GM23248 (cell line): ENCODE measurements around the gene PIGN. TPM values are rescaled to one million over a fixed set of nuclear protein-coding genes. Genes with fewer than 3 reads are reported as not detected.

Experiments used
- DNase-seq: peaks from one replicate; pipeline ENCODE4 v3.0.0-alpha.2; 2015
- H2AFZ ChIP-seq: fragments of 200-600 bp; sonication (generic); 2 replicates; pipeline ENCODE4 v1.6.1; 2016; ENCODE audit warnings: antibody characterized with exemption
- H3F3A ChIP-seq: fragments of 200-600 bp; sonication (generic); 2 replicates; pipeline ENCODE4 v1.6.1; 2016; ENCODE audit warnings: mild to moderate bottlenecking, antibody characterized with exemption, mixed run types; ENCODE audit not compliant: insufficient read depth
- H3K27ac ChIP-seq: fragments of 200-600 bp; sonication (generic); 2 replicates; pipeline ENCODE4 v1.5.1; 2016; ENCODE audit warnings: mild to moderate bottlenecking
- H3K27me3 ChIP-seq: fragments of 200-600 bp; sonication (generic); replicated peaks from 2 replicates; pipeline ENCODE4 v1.6.1; 2016; ENCODE audit warnings: mild to moderate bottlenecking; ENCODE audit not compliant: insufficient read depth
- H3K36me3 ChIP-seq: fragments of 200-600 bp; sonication (generic); 2 replicates; pipeline ENCODE4 v1.6.1; 2016; ENCODE audit warnings: low read depth, mild to moderate bottlenecking
- H3K4me1 ChIP-seq: fragments of 200-600 bp; sonication (generic); 2 replicates; pipeline ENCODE4 v1.6.1; 2016; ENCODE audit warnings: mild to moderate bottlenecking; ENCODE audit not compliant: insufficient read depth
- H3K4me2 ChIP-seq: fragments of 200-600 bp; sonication (generic); one replicate; pipeline ENCODE4 v1.6.1; 2016; ENCODE audit warnings: mild to moderate bottlenecking; ENCODE audit not compliant: unreplicated experiment
- H3K4me3 ChIP-seq: fragments of 200-600 bp; sonication (generic); 2 replicates; pipeline ENCODE4 v1.5.1; 2016; ENCODE audit warnings: mild to moderate bottlenecking
- H3K79me2 ChIP-seq: fragments of 200-600 bp; sonication (generic); 2 replicates; pipeline ENCODE4 v1.6.1; 2016; ENCODE audit warnings: mild to moderate bottlenecking; ENCODE audit not compliant: insufficient read depth
- H3K9ac ChIP-seq: fragments of 200-600 bp; sonication (generic); 2 replicates; pipeline ENCODE4 v1.6.1; 2016; ENCODE audit warnings: mild to moderate bottlenecking
- H3K9me2 ChIP-seq: fragments of 200-600 bp; sonication (generic); 2 replicates; pipeline ENCODE4 v1.6.1; 2016; ENCODE audit warnings: mixed run types, mild to moderate bottlenecking, moderate library complexity; ENCODE audit not compliant: insufficient read depth
- H3K9me3 ChIP-seq: fragments of 200-600 bp; sonication (generic); one replicate; pipeline ENCODE4 v1.6.1; 2017; ENCODE audit warnings: low read depth
- H4K20me1 ChIP-seq: fragments of 200-600 bp; sonication (generic); 2 replicates; pipeline ENCODE4 v1.6.0; 2016; ENCODE audit not compliant: insufficient read depth
- EZH2 ChIP-seq: fragments of 200-600 bp; sonication (generic); IDR thresholded peaks from 2 replicates; pipeline ENCODE4 v1.6.1; 2018; ENCODE audit warnings: antibody characterized with exemption, mild to moderate bottlenecking; ENCODE audit not compliant: insufficient read depth, poor library complexity, severe bottlenecking
- EZH2phosphoT487 ChIP-seq: fragments of 200-600 bp; sonication (generic); IDR thresholded peaks from 2 replicates; pipeline ENCODE4 v1.6.1; 2018; ENCODE audit warnings: antibody characterized with exemption, moderate library complexity, mild to moderate bottlenecking, low read depth; ENCODE audit not compliant: insufficient read depth
- WGBS, 2 experiments: methylation state at CpG; one replicate each; pipeline ENCODE4 v1.1.6; 2015 to 2017; ENCODE audit warnings: low lambda C conversion rate in 2 of 2, low coverage in 1 of 2; ENCODE audit errors: missing lambda C conversion rate in 2 of 2; 5-methylcytosine and 5-hydroxymethylcytosine counted together
- in situ Hi-C: fragments of 300-500 bp; cut with MboI; formaldehyde crosslinking; loops from 2 replicates; pipeline ENCODE4 v1.15.0; 2020
- polyA plus RNA-seq: library from polyadenylated mRNA; unstranded; fragments of >200 nt; fragmentation: Nextera tagmentation; extraction: Ambion mirVana; gene quantifications from 2 replicates; pipeline ENCODE4 v1.2.1, GENCODE V29; 2016
- total RNA-seq: library from RNA; depleted of rRNA; stranded (reverse); fragments of >200 nt; shearing (Covaris generic); gene quantifications from 2 replicates; pipeline ENCODE4 v1.2.3, GENCODE V29; 2014

The PIGN gene
- total and polyA plus RNA-seq, 2 experiments from 2014 or later: 16.0 to 27.2 TPM

DNA sequence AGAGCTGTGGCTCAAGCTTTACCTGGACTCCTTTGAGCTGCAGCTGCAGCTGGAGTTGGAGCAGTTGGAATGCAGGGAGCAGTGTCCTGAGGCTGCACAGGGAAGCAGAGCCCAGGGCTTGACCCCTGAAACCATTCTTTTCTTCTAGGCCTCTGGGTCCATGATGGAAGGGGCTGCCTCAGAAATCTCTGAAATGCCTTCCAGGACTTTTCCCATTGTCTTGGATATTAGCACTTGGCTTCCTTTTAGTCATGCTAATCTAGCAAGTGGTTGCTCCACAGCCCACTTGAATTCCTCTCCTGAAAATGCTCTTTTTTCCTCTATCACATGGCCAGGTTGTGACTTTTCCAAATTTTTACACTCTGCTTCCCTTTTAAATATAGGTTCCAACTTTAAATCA lies 185.5 kb downstream of the PIGN start:
- Histone ChIP-seq H3K4me3 (no peak overlapping the region), H3K9me3 (no peaks in the 10 kb centered on the region), H3K9me2 (no peaks in the 10 kb centered on the region), H3F3A (peaks cover 24% of the 10 kb centered on the region), H3K27me3 (no peaks in the 10 kb centered on the region), H4K20me1 (no peaks in the 10 kb centered on the region), H3K79me2 (no peaks in the 10 kb centered on the region), H2AFZ (no peak overlapping the region), H3K36me3 (no peaks in the 10 kb centered on the region), H3K27ac (no peak overlapping the region), H3K4me2 (no peak overlapping the region), H3K9ac (no peak overlapping the region), H3K4me1 (peaks cover 20% of the 10 kb centered on the region)
- DNase-seq: no peak
- in situ Hi-C loops: loop anchor here (10.0 kb wide), 1 partner anchor 57 kb away; no protein-coding TSS in a partner anchor
- TF ChIP-seq EZH2 (no peak), EZH2phosphoT487 (no peak)

DNA sequence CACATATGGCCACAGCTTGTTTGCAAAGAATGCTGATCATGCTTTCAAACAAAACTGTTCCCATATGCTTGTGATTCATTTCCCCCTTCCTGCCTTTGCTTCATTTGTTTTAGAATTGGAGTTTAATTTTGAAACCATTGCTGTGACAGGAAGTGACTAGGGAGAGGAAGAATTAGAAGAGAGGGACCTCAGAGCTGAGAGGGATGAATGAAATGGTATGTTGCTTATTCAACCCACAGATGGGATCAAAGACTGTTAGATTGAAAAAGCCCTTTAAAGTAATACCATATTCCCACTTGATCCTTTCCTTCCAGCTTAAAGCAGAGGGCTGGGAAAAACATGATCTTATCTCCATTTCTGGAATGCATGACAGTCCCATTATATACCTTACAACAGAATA lies 187.9 kb downstream of the PIGN start:
- H3K36me3 ChIP-seq: no peaks in the 10 kb centered on the region
- no peaks in the 10 kb centered on the region for H3K9me3 ChIP-seq
- H3K4me1 ChIP-seq: peaks cover 33% of the 10 kb centered on the region
- DNase-seq: peak; percentile 86
- no peaks in the 10 kb centered on the region for H3K79me2 ChIP-seq
- peaks cover 35% of the 10 kb centered on the region for H3F3A ChIP-seq
- H3K9ac ChIP-seq: no peak overlapping the region
- H3K9me2 ChIP-seq: no peaks in the 10 kb centered on the region
- H4K20me1 ChIP-seq: no peaks in the 10 kb centered on the region
- H2AFZ ChIP-seq: no peak overlapping the region
- H3K4me2 ChIP-seq: peak overlapping the region; percentile 53
- peak overlapping the region; percentile 54 for H3K27ac ChIP-seq
- H3K4me3 ChIP-seq: no peak overlapping the region
- H3K27me3 ChIP-seq: no peaks in the 10 kb centered on the region
- TF ChIP-seq EZH2 (no peak), EZH2phosphoT487 (0 out of 2 replicates have a peak, but pooled peaks have one; percentile 53)
- in situ Hi-C loops: no loop called here

DNA sequence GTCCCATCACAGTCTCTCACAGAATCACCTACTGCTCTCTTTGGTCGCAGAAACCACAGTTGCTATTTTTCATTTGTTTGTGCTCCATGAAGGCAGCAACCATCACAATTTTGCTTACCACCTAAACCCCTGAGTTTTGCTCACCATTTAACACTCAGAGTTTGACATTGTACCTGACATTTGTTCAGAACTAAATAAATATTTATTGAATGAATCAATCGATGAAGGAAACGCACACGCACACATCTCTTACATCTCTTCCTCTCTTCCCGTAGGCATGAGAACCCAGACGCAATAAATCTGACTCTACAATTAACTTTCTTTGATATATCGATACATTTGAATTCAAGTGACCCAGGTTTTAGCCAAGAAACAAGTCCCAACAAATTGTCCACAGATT lies 188.5 kb downstream of the PIGN start:
- peak overlapping the region; percentile 53 for H3K4me2 ChIP-seq
- peaks cover 39% of the 10 kb centered on the region for H3K4me1 ChIP-seq
- no peaks in the 10 kb centered on the region for H3K36me3 ChIP-seq
- 0 out of 2 replicates have a peak overlapping the region, but pooled peaks have one; percentile 8 for H2AFZ ChIP-seq
- H3K27ac ChIP-seq: peak overlapping the region; percentile 54
- no peaks in the 10 kb centered on the region for H3K27me3 ChIP-seq
- no peaks in the 10 kb centered on the region for H3K9me3 ChIP-seq
- TF ChIP-seq EZH2: no peak
- TF ChIP-seq EZH2phosphoT487: no peak
- 75 to 78% methylated on average over 7 of the region's 7 CpGs for WGBS, 2 experiments
- DNase-seq: no peak
- in situ Hi-C loops: no loop called here
- H3K9me2 ChIP-seq: no peaks in the 10 kb centered on the region
- no peaks in the 10 kb centered on the region for H3K79me2 ChIP-seq
- H4K20me1 ChIP-seq: no peaks in the 10 kb centered on the region
- peaks cover 41% of the 10 kb centered on the region for H3F3A ChIP-seq
- H3K4me3 ChIP-seq: 0 out of 2 replicates have a peak overlapping the region, but pooled peaks have one; percentile 8
- H3K9ac ChIP-seq: no peak overlapping the region; the same call in 1 of the 2 replicates

DNA sequence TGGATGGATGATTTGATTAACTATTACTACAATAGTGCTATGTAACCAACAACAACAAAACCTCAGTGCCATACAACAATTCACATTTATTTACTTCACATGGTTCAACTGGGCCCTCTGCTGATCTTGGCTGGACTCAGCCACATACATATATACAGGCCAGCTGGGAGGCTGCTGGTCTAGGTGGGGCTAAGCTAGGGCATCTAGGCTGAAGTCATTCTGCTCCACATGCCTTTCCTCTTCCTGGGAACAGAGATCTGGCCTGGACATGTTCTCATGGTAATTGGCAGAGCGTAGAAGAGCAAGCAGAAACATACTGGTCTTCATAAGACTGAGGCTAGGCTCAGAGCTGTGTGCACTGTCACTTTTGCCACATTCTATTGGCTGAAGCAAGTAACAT lies 191.2 kb downstream of the PIGN start:
- no peak overlapping the region for H3K9ac ChIP-seq
- H2AFZ ChIP-seq: no peak overlapping the region
- no peak for TF ChIP-seq EZH2phosphoT487
- no peak for TF ChIP-seq EZH2
- H3K4me2 ChIP-seq: no peak overlapping the region
- H3K27me3 ChIP-seq: no peaks in the 10 kb centered on the region
- H3K27ac ChIP-seq: no peak overlapping the region
- no peak for DNase-seq
- H3K4me3 ChIP-seq: no peak overlapping the region
- in situ Hi-C loops: no loop called here
- peaks cover 68% of the 10 kb centered on the region for H3F3A ChIP-seq
- H3K4me1 ChIP-seq: peaks cover 66% of the 10 kb centered on the region
- WGBS, 2 experiments: 100% methylated on average over 1 of the region's 1 CpG
- no peaks in the 10 kb centered on the region for H3K36me3 ChIP-seq
- H3K9me3 ChIP-seq: no peaks in the 10 kb centered on the region
- no peaks in the 10 kb centered on the region for H4K20me1 ChIP-seq
- H3K9me2 ChIP-seq: no peaks in the 10 kb centered on the region
- no peaks in the 10 kb centered on the region for H3K79me2 ChIP-seq

DNA sequence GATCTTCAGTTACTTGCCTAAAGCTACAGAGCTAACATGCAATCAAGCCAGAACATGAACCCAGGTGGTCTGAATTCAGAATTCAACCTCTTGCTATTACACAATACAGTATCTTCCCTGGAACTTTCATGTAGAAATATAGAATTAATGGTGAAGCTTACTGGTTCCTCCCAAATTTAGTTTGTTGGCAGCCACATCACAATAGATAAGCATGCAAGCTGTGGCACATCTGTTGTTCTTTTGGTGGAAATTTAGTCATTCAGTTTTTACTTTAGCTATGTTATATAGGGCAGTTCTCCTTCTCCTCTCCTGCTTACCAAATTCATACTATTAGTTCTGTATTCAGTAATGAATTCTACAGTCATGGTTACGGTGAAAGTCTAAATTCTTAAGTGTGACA lies 193.0 kb downstream of the PIGN start:
- TF ChIP-seq EZH2 (no peak), EZH2phosphoT487 (no peak)
- Histone ChIP-seq H3K27me3 (no peaks in the 10 kb centered on the region), H4K20me1 (no peaks in the 10 kb centered on the region), H3K4me2 (peak overlapping the region; percentile 67), H3F3A (peaks cover 53% of the 10 kb centered on the region), H3K9me3 (no peaks in the 10 kb centered on the region), H3K36me3 (no peaks in the 10 kb centered on the region), H3K9ac (no peak overlapping the region), H3K27ac (peak overlapping the region; percentile 90), H2AFZ (peak overlapping the region; percentile 49; the same call in 1 of the 2 replicates), H3K9me2 (no peaks in the 10 kb centered on the region), H3K4me1 (peaks cover 56% of the 10 kb centered on the region), H3K79me2 (no peaks in the 10 kb centered on the region), H3K4me3 (no peak overlapping the region)
- peak; percentile 41 for DNase-seq
- 94 to 100% methylated on average over 1 of the region's 1 CpG for WGBS, 2 experiments
- in situ Hi-C loops: no loop called here
